ENCODE results near the gene RNF183.

Gene RNF183

DNA sequence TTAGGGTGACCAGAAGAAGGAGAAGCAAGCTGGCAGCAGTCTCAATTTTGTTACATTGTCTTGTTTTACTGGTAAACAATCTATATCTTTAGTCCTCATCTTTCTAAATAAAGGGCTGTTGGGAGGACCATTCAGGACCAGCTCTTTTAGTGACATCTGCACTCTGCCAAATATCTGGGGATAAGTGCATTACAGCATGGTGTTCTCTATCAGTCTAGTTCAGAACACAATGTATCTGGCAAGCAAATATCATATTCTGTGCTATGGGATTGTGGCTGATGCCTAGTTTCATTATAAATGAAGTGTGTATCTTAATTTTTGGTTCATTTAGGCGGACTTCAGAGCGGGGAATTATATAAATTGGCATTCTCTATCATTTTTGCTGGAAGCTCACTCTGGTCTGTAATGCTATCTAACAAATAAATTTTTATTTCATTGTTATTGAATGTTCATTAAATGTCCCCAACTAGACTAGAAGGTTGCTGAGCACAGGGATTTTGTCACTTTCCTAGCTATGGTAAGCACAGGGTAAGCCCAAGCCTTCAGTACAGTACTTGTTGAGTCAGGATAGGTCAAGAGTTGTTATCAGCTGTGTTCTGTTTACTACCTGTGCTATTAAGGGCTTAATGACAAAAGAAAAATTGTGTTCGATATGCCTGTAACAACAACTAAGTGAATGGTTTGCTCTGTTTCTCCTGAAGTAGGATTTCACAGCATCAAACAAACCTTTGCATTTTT, 25.0 kb upstream of the RNF183 start:
- H3K4me3 ChIP-seq (replicated peaks; ENCODE audit: insufficient read depth, low read length), result no peak overlapping the region
- H3K27me3 ChIP-seq (ENCODE audit: insufficient read depth, poor library complexity, severe bottlenecking), result no peaks in the 10 kb centered on the region
- TF ChIP-seq CTCF (IDR thresholded peaks at IDR 0.05; ENCODE audit: insufficient read depth, low read length), result no peak
- TF ChIP-seq, protein P1, sequence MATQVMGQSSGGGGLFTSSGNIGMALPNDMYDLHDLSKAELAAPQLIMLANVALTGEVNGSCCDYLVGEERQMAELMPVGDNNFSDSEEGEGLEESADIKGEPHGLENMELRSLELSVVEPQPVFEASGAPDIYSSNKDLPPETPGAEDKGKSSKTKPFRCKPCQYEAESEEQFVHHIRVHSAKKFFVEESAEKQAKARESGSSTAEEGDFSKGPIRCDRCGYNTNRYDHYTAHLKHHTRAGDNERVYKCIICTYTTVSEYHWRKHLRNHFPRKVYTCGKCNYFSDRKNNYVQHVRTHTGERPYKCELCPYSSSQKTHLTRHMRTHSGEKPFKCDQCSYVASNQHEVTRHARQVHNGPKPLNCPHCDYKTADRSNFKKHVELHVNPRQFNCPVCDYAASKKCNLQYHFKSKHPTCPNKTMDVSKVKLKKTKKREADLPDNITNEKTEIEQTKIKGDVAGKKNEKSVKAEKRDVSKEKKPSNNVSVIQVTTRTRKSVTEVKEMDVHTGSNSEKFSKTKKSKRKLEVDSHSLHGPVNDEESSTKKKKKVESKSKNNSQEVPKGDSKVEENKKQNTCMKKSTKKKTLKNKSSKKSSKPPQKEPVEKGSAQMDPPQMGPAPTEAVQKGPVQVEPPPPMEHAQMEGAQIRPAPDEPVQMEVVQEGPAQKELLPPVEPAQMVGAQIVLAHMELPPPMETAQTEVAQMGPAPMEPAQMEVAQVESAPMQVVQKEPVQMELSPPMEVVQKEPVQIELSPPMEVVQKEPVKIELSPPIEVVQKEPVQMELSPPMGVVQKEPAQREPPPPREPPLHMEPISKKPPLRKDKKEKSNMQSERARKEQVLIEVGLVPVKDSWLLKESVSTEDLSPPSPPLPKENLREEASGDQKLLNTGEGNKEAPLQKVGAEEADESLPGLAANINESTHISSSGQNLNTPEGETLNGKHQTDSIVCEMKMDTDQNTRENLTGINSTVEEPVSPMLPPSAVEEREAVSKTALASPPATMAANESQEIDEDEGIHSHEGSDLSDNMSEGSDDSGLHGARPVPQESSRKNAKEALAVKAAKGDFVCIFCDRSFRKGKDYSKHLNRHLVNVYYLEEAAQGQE (IDR thresholded peaks at IDR 0.05; ENCODE audit: insufficient replicate concordance, low read depth), result no peak
- no peak for TF ChIP-seq GABPA (IDR thresholded peaks at IDR 0.05; ENCODE audit: low read depth)
- TF ChIP-seq POLR2AphosphoS5 (IDR thresholded peaks at IDR 0.05; ENCODE audit: low read depth), result no peak
- TF ChIP-seq SPI1 (IDR thresholded peaks at IDR 0.05; ENCODE audit: borderline replicate concordance, low read depth), result no peak
- no peak overlapping the region for H3K27ac ChIP-seq (replicated peaks)
- no peak for DNase-seq (ENCODE audit: low read depth in 1 of 2, low spot score in 1 of 2)

GRCh38 chr9:113326230-113326629, 23.1 kb upstream of the RNF183 start:
- DNase-seq (ENCODE audit: low read depth in 1 of 2, low spot score in 1 of 2), result no peak
- TF ChIP-seq CTCF (IDR thresholded peaks at IDR 0.05; ENCODE audit: insufficient read depth, low read length) (no peak), SPI1 (IDR thresholded peaks at IDR 0.05; ENCODE audit: borderline replicate concordance, low read depth) (no peak), GABPA (IDR thresholded peaks at IDR 0.05; ENCODE audit: low read depth) (no peak), POLR2AphosphoS5 (IDR thresholded peaks at IDR 0.05; ENCODE audit: low read depth) (no peak)
- TF ChIP-seq, protein P1 (IDR thresholded peaks at IDR 0.05; ENCODE audit: insufficient replicate concordance, low read depth), result no peak
- no peak overlapping the region for H3K27ac ChIP-seq (replicated peaks)
- no peaks in the 10 kb centered on the region for H3K27me3 ChIP-seq (ENCODE audit: insufficient read depth, poor library complexity, severe bottlenecking)
- H3K4me3 ChIP-seq (replicated peaks; ENCODE audit: insufficient read depth, low read length), result no peak overlapping the region

DNA sequence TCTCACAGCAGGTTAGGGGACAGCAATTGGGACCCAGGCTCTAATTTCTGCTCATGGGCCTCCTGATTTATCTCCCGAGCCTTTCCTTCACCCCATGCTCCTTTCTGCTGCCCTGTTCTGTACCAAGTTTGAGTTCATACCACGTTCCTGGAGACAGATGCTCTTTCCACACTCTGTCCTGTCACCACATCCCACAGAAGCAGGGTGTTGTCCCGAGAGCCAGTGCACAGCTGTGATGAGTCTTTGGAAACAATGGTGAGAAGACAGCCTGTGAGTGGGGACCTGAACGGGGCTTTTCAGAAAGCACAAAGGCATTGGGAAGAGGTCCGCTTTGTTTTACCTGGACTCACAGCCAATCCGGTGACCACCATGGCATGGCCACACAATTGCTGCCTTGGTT, 19.5 kb upstream of the RNF183 start:
- Histone ChIP-seq H3K27ac (replicated peaks) (no peak overlapping the region), H3K4me3 (replicated peaks; ENCODE audit: insufficient read depth, low read length) (no peak overlapping the region), H3K27me3 (ENCODE audit: insufficient read depth, poor library complexity, severe bottlenecking) (no peaks in the 10 kb centered on the region)
- TF ChIP-seq GABPA (IDR thresholded peaks at IDR 0.05; ENCODE audit: low read depth), result no peak
- TF ChIP-seq, protein P1 (IDR thresholded peaks at IDR 0.05; ENCODE audit: insufficient replicate concordance, low read depth), result no peak
- TF ChIP-seq CTCF (IDR thresholded peaks at IDR 0.05; ENCODE audit: insufficient read depth, low read length), result no peak
- no peak for TF ChIP-seq POLR2AphosphoS5 (IDR thresholded peaks at IDR 0.05; ENCODE audit: low read depth)
- TF ChIP-seq SPI1 (IDR thresholded peaks at IDR 0.05; ENCODE audit: borderline replicate concordance, low read depth), result no peak
- DNase-seq (ENCODE audit: low read depth in 1 of 2, low spot score in 1 of 2), result no peak

All from HL-60 (cell line).